ENCODE data around the gene SLC25A42.
"Not testable (repeated sequence)": the region's sequence is repeated elsewhere in the genome, so short reads cannot be mapped to it uniquely, and the experiment has no call there.

The SLC25A42 gene

GRCh38 chr19:19145281-19145680 lies 81.5 kb downstream of the SLC25A42 start:
- H3K27me3 Mint-ChIP-seq = no peaks in the 10 kb centered on the region
- H3K4me3 Mint-ChIP-seq = no peak overlapping the region
- no peak overlapping the region for H3K27ac Mint-ChIP-seq
- H3K4me1 Mint-ChIP-seq (ENCODE audit: low read depth) = no peaks in the 10 kb centered on the region
- H3K9me3 Mint-ChIP-seq (ENCODE audit: low read depth) = no peaks in the 10 kb centered on the region
- no peaks in the 10 kb centered on the region for H3K36me3 Mint-ChIP-seq

- Mint-ChIP-seq H3K4me1 (ENCODE audit: low read depth) (no peaks in the 10 kb centered on the region), H3K27me3 (no peaks in the 10 kb centered on the region), H3K9me3 (ENCODE audit: low read depth) (no peaks in the 10 kb centered on the region), H3K36me3 (no peaks in the 10 kb centered on the region), H3K27ac (no peak overlapping the region), H3K4me3 (no peak overlapping the region)
These were observed 82.2 kb downstream of the SLC25A42 start for GRCh38 chr19:19145684-19146608.

- no peaks in the 10 kb centered on the region for H3K27me3 Mint-ChIP-seq
- no peak overlapping the region for H3K4me3 Mint-ChIP-seq
- no peaks in the 10 kb centered on the region for H3K4me1 Mint-ChIP-seq (ENCODE audit: low read depth)
- no peaks in the 10 kb centered on the region for H3K36me3 Mint-ChIP-seq
- no peak overlapping the region for H3K27ac Mint-ChIP-seq
- no peaks in the 10 kb centered on the region for H3K9me3 Mint-ChIP-seq (ENCODE audit: low read depth)
These were observed 83.1 kb downstream of the SLC25A42 start for GRCh38 chr19:19146865-19147264.

- H3K27me3 Mint-ChIP-seq = no peaks in the 10 kb centered on the region
- H3K4me1 Mint-ChIP-seq (ENCODE audit: low read depth) = no peaks in the 10 kb centered on the region
- H3K36me3 Mint-ChIP-seq = no peaks in the 10 kb centered on the region
- no peak overlapping the region for H3K27ac Mint-ChIP-seq
- no peaks in the 10 kb centered on the region for H3K9me3 Mint-ChIP-seq (ENCODE audit: low read depth)
- no peak overlapping the region for H3K4me3 Mint-ChIP-seq
These were observed 83.5 kb downstream of the SLC25A42 start for GRCh38 chr19:19147344-19147743.

- H3K27me3 Mint-ChIP-seq; H3K27ac Mint-ChIP-seq; H3K4me1 Mint-ChIP-seq (ENCODE audit: low read depth); H3K36me3 Mint-ChIP-seq; H3K9me3 Mint-ChIP-seq (ENCODE audit: low read depth); H3K4me3 Mint-ChIP-seq: not testable (repeated sequence)
These were observed 84.7 kb downstream of the SLC25A42 start for GRCh38 chr19:19148504-19148903.

GRCh38 chr19:19149435-19149834 lies 85.6 kb downstream of the SLC25A42 start:
- no peak overlapping the region for H3K27ac Mint-ChIP-seq
- H3K27me3 Mint-ChIP-seq = no peaks in the 10 kb centered on the region
- H3K36me3 Mint-ChIP-seq = peaks cover under 1% of the 10 kb centered on the region
- no peaks in the 10 kb centered on the region for H3K9me3 Mint-ChIP-seq (ENCODE audit: low read depth)
- no peak overlapping the region for H3K4me3 Mint-ChIP-seq
- H3K4me1 Mint-ChIP-seq (ENCODE audit: low read depth) = no peaks in the 10 kb centered on the region

- no peak overlapping the region for H3K27ac Mint-ChIP-seq
- H3K4me3 Mint-ChIP-seq = no peak overlapping the region
- H3K27me3 Mint-ChIP-seq = no peaks in the 10 kb centered on the region
These were observed 87.6 kb downstream of the SLC25A42 start for GRCh38 chr19:19151418-19151817.

GRCh38 chr19:19152668-19153384 lies 89.0 kb downstream of the SLC25A42 start:
- H3K27ac Mint-ChIP-seq = no peak overlapping the region
- no peaks in the 10 kb centered on the region for H3K9me3 Mint-ChIP-seq (ENCODE audit: low read depth)

More at GRCh38 chr19:19151418-19151817, 87.6 kb downstream of the SLC25A42 start:
- no peaks in the 10 kb centered on the region for H3K9me3 Mint-ChIP-seq (ENCODE audit: low read depth)
- H3K4me1 Mint-ChIP-seq (ENCODE audit: low read depth) = no peaks in the 10 kb centered on the region
- peaks cover 8% of the 10 kb centered on the region for H3K36me3 Mint-ChIP-seq

GRCh38 chr19:19154768-19155494 lies 91.1 kb downstream of the SLC25A42 start:
- no peak overlapping the region for H3K27ac Mint-ChIP-seq
- no peaks in the 10 kb centered on the region for H3K9me3 Mint-ChIP-seq (ENCODE audit: low read depth)
- no peaks in the 10 kb centered on the region for H3K27me3 Mint-ChIP-seq
- peaks cover 11% of the 10 kb centered on the region for H3K36me3 Mint-ChIP-seq
- H3K4me1 Mint-ChIP-seq (ENCODE audit: low read depth) = no peaks in the 10 kb centered on the region
- H3K4me3 Mint-ChIP-seq = no peak overlapping the region

More at GRCh38 chr19:19152668-19153384, 89.0 kb downstream of the SLC25A42 start:
- no peaks in the 10 kb centered on the region for H3K27me3 Mint-ChIP-seq
- no peak overlapping the region for H3K4me3 Mint-ChIP-seq
- H3K4me1 Mint-ChIP-seq (ENCODE audit: low read depth) = no peaks in the 10 kb centered on the region
- H3K36me3 Mint-ChIP-seq = peaks cover 11% of the 10 kb centered on the region

GRCh38 chr19:19155495-19156219 lies 91.9 kb downstream of the SLC25A42 start:
- H3K4me1 Mint-ChIP-seq (ENCODE audit: low read depth) = no peaks in the 10 kb centered on the region
- H3K36me3 Mint-ChIP-seq = peaks cover 11% of the 10 kb centered on the region
- H3K27me3 Mint-ChIP-seq = no peaks in the 10 kb centered on the region
- no peak overlapping the region for H3K27ac Mint-ChIP-seq
- H3K4me3 Mint-ChIP-seq = no peak overlapping the region
- no peaks in the 10 kb centered on the region for H3K9me3 Mint-ChIP-seq (ENCODE audit: low read depth)

- Mint-ChIP-seq H3K27me3 (no peaks in the 10 kb centered on the region), H3K4me1 (ENCODE audit: low read depth) (peaks cover 2% of the 10 kb centered on the region), H3K9me3 (ENCODE audit: low read depth) (no peaks in the 10 kb centered on the region), H3K4me3 (no peak overlapping the region), H3K36me3 (peaks cover 13% of the 10 kb centered on the region), H3K27ac (no peak overlapping the region)
These were observed 94.0 kb downstream of the SLC25A42 start for GRCh38 chr19:19157808-19158207.

- Mint-ChIP-seq H3K4me3 (no peak overlapping the region), H3K27ac (no peak overlapping the region), H3K36me3 (peaks cover 12% of the 10 kb centered on the region), H3K27me3 (no peaks in the 10 kb centered on the region), H3K4me1 (ENCODE audit: low read depth) (peaks cover 2% of the 10 kb centered on the region), H3K9me3 (ENCODE audit: low read depth) (no peaks in the 10 kb centered on the region)
These were observed 95.7 kb downstream of the SLC25A42 start for GRCh38 chr19:19159534-19159933.

GRCh38 chr19:19160461-19161035 lies 96.8 kb downstream of the SLC25A42 start:
- Mint-ChIP-seq H3K9me3 (ENCODE audit: low read depth) (no peaks in the 10 kb centered on the region), H3K4me3 (no peak overlapping the region), H3K27me3 (no peaks in the 10 kb centered on the region), H3K36me3 (peaks cover 10% of the 10 kb centered on the region), H3K27ac (no peak overlapping the region), H3K4me1 (ENCODE audit: low read depth) (peaks cover 2% of the 10 kb centered on the region)

GRCh38 chr19:19162495-19162894 lies 98.7 kb downstream of the SLC25A42 start:
- Mint-ChIP-seq H3K36me3 (peaks cover 2% of the 10 kb centered on the region), H3K27ac (no peak overlapping the region), H3K4me1 (ENCODE audit: low read depth) (peaks cover 2% of the 10 kb centered on the region), H3K9me3 (ENCODE audit: low read depth) (no peaks in the 10 kb centered on the region), H3K27me3 (no peaks in the 10 kb centered on the region), H3K4me3 (no peak overlapping the region)

All from activated naive CD8-positive, alpha-beta T cell (primary cell).